AML-193 (cell line): Measurements from ENCODE around the gene ARL2BP.
"Not testable (repeated sequence)": the region's sequence is repeated elsewhere in the genome, so short reads cannot be mapped to it uniquely, and the experiment has no call there.

Experiments used
- DNase-seq, 2 experiments: peaks; one replicate each; lab custom pipeline; 2025; lab: John Stamatoyannopoulos, UW

The ARL2BP gene

GRCh38 chr16:57244767-57245471, at the start of gene ARL2BP:
TSS of gene ARL2BP (plus strand) at chr16:57245259. CDS start at chr16:57245368, 109 bp downstream.
- DNase-seq, result peak; percentile 92 to 93

DNA sequence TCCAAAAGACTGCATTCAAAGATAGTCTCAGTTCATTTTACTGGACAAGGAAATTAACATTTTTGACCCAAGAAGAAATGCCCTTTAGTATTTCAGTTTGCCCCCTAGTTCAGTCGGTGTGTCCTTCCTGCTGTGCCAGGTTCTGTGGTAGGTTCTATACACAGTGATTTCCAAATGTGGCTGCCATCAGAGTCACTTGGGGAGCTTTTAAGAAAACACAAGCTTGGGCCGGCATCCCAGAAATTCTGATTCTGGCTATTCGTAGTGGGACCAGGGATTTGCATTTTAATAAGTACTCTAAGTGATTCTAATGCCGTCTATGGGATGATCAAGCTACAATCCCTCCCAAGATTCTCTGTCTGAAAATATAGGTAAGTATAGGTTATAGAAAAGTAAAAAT, 48.8 kb upstream of the ARL2BP start:
- no peak for DNase-seq

GRCh38 chr16:57196753-57197152, 48.3 kb upstream of the ARL2BP start:
- DNase-seq, result no peak

GRCh38 chr16:57200321-57200720, 44.7 kb upstream of the ARL2BP start:
- DNase-seq, result not testable (repeated sequence)

DNA sequence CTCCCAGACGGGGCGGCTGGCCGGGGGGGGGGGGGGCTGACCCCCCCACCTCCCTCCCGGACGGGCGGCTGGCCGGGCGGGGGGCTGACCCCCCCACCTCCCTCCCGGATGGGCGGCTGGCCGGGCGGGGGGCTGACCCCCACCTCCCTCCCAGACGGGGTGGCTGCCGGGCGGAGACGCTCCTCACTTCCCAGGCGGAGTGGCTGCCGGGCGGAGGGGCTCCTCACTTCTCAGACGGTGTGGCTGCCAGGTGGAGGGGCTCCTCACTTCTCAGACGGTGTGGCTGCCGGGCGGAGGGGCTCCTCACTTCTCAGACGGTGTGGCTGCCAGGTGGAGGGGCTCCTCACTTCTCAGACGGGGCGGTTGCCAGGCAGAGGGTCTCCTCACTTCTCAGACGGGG, 44.1 kb upstream of the ARL2BP start:
- not testable (repeated sequence) for DNase-seq

DNA sequence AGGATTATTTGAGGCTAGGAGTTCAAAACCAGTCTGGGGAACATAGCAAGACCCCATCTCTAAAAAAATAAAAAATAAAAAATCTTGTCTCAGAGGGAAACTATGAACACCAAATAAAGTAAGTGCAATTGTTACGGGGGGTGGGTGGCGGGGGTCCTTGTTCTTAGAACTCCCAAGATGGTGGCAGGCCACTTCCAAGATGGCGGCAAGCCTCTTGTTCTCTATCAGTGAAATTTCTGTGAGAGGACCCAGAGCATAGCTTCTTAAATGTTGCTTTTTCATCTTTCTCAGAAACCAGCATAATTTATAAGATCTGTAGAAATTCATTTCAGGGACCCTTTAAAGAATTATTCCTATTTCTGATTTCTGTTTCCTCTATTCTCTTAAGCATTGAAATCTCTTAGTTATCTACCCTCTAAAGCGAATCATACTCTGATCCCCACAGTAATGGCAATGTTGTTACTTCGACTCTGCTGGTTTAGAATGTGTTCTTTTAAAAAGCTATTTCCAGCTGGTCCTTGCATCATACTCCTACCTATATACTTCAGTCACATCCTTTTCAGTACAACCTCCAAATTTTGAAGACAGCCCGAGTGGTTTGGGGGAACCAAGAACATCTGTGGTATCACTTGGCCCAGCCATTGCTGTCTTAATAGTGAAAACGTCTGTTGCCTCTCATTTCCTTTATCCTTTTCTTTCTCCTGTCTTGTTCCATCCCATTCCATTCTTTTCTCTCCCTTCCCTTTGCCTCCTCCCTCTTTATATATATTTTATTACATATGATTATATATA, 42.8 kb upstream of the ARL2BP start:
- no peak for DNase-seq

DNA sequence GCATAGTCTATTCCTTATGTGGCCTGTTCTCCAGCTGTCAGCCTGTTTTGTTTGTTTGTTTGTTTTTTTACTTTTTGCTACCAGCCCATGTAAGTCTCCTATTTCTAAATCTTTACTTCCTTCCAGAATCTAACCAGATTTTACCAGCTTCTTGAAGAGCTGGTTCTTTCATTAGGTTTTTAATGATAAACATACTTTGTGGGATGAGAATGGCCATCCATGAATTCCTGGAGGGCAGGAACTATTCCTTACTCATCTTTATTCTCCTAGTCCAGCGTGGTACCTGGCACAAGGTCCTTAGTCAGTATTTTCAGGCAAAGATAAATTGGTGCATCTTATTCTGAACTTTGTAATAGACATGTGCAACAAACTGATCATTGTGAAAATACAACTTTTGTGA, 41.6 kb upstream of the ARL2BP start:
- DNase-seq, result no peak

DNA sequence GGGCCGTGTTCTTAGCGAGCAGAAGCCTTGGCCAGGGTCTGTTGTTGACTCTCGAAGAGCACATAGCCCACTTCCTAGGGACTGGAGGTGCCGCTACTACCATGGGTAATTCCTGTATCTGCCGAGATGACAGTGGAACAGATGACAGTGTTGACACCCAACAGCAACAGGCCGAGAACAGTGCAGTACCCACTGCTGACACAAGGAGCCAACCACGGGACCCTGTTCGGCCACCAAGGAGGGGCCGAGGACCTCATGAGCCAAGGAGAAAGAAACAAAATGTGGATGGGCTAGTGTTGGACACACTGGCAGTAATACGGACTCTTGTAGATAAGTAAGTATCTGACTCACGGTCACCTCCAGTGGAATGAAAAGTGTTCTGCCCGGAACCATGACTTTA, 40.4 kb upstream of the ARL2BP start:
- no peak for DNase-seq

DNA sequence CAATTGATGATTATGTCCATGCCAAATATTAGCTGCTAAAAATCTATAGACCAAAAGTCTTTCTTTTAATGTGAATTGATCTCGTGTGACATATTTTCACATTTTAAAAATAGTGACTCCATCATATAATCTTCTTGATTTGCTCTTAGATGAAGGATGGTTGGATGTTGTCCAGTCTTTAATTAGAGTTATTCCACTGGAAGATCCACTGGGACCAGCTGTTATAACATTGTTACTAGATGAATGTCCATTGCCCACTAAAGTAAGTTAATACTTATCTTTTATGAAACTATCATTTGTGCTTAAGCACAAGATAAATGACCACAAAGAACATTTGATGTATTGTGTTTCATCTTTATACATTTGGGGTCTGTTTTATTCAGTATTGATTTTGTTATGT, 36.1 kb upstream of the ARL2BP start:
- no peak for DNase-seq

- DNase-seq, result no peak
These were observed 35.3 kb upstream of the ARL2BP start for GRCh38 chr16:57209780-57210179.

- no peak for DNase-seq
These were observed 31.6 kb upstream of the ARL2BP start for GRCh38 chr16:57213462-57213861.

DNA sequence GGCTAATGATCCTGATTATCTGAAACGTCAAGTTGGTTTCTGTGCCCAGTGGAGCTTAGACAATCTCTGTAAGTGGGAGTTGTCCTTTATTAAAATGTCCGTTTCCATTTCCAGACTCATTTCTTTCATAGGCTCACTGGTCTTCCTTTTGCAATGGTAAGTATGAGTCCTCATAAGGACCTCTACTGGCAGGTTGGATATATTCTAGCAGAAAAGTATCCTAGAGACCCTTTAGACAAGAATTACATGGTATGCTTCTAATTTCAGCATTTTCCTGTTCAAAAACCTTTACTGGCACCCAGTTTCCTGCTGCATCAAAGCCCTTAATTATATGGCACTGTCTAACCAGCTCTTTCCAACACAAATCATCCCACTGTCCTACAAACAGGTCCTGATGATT, 28.1 kb upstream of the ARL2BP start:
- DNase-seq, result no peak

DNA sequence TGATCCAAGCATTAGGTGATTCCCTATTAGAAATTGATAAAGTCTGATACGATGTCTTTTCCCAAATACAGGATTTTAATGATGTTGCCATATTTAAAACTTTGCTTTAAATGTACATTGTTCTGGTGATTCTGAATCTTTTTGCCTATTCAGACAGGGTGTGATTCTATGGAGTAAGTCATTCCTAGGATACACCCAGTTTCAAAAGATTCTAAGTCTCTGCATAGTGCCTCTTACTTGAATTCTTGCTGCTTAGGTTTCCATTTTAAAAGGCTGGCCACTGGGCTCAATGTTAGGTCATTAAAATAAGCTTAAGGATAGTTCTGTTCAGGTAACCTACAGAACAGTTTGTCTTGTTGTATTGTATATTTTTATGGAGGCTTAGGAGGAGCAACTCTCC, 22.0 kb upstream of the ARL2BP start:
- DNase-seq, result no peak

GRCh38 chr16:57224651-57225335, 20.3 kb upstream of the ARL2BP start:
- no peak for DNase-seq

- no peak for DNase-seq
These were observed 19.1 kb upstream of the ARL2BP start for GRCh38 chr16:57225978-57226377.

DNA sequence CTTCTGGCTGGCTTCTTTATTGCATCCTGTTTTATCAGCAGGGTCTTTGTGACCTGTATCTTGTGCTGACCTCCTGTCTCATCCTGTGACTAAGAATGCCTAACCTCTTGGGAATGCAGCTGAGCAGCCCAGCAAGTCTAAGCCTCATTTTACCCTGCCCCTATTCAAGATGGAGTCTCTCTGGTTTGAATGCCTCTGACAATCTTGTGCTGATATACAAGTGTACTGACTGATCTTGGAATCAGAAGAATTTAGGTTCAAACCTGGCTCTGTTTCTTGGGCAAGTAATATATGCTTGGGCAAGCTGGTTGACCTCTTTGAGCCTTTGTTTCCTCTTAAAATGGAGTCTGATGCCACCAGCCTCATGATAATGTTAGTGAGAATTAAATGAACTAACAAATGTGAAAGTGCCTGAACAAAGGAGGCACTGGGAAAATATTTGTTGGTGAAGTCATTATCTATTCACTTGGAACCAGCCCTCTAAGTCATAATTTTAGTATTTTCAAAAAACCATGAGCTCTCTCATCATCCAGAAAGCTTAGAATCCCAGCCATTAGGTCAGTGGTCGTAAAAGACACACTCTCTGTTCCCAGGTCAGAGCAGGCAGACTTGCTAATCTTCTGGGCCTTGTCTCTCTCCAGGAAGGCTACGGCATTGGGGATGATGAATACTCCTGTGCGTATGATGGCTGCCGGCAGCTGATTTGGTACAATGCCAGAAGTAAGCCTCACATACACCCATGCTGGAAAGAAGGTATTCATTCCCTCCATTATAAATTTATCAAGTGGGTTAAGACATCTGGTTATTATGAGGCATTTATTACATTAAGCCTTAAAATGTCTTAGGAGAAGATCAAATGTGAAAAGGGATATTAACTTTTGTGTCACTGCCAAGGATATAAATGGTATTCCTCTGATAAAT, 18.1 kb upstream of the ARL2BP start:
- DNase-seq, result no peak

- DNase-seq, result no peak
These were observed 16.0 kb upstream of the ARL2BP start for GRCh38 chr16:57229079-57229478.

DNA sequence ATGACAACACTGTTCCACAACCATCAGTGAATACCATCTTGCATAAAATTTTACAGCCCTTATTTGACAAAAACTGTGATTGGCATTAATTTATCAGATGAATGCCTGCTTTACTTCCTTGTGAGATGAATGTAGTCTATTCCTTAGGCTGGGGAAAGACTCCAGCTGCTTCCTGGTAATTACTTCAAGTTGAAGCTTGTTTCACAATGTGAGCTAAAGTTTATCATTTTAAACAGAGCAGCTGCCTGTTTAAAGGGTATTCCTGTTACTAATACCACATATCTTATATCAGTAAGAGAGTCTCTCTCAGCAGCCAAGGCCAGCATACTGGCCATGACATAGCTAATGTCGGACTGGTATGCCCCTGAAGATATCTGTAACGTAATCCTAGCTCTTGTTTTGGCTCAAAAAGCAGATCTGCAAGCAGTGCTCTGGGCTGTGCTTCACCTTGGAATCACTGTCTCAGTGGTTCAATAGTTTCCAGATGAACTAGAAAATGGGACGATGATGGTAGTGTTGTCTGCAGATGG, 13.2 kb upstream of the ARL2BP start:
- DNase-seq, result no peak

DNA sequence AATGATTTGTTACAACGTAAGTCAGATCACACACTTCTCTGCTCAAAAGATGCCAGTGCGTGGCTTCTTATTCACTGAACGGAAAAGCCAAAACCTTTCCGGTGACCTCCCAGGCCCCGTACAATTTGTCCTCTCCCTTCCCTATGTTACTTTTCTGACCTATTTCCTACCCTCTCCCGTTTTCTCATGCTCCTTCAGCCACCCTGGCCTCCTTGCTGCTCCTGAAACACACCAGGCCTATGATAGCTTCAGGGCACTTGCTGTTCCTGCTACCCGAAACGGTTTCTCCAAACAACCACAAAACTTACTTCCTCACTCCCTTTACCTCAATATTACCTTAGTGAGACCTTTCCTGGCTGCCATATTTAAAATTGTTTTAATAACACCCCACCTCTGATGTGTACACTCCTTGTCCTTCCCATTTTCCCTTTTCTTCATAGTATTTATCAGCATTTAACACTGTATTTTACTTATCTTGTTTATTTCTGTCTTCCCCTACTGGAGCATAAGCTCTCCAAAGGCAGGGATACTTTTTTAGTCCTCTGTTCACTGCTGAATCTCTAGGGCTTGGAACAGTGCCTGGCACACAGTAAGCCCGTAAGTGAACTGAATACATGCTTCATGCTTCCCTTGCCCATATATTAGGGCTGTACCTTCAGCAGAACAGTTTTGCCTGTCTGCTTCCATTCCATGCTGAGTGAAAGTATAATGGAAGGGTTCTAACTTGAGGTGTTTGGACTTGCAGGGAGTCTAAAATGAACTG, 10.9 kb upstream of the ARL2BP start:
- DNase-seq, result no peak

- DNase-seq, result no peak
These were observed 10.4 kb upstream of the ARL2BP start for GRCh38 chr16:57234707-57235092.
